Measurements from ENCODE around the gene PRRG1.

- TF ChIP-seq, protein P1, sequence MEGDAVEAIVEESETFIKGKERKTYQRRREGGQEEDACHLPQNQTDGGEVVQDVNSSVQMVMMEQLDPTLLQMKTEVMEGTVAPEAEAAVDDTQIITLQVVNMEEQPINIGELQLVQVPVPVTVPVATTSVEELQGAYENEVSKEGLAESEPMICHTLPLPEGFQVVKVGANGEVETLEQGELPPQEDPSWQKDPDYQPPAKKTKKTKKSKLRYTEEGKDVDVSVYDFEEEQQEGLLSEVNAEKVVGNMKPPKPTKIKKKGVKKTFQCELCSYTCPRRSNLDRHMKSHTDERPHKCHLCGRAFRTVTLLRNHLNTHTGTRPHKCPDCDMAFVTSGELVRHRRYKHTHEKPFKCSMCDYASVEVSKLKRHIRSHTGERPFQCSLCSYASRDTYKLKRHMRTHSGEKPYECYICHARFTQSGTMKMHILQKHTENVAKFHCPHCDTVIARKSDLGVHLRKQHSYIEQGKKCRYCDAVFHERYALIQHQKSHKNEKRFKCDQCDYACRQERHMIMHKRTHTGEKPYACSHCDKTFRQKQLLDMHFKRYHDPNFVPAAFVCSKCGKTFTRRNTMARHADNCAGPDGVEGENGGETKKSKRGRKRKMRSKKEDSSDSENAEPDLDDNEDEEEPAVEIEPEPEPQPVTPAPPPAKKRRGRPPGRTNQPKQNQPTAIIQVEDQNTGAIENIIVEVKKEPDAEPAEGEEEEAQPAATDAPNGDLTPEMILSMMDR (IDR thresholded peaks at IDR 0.05; ENCODE audit: insufficient read depth, low read length, poor library complexity, severe bottlenecking): no peak
- TF ChIP-seq EZH2phosphoT487 (conservative IDR thresholded peaks at IDR 0.05; ENCODE audit: low read length): no peak
Measured at GRCh38 chrX:37462346-37462745, 113.2 kb downstream of the PRRG1 start.
